Suprapubic skin (tissue), 4 donors: ENCODE measurements around the gene ZNF276. TPM values are rescaled to one million over a fixed set of nuclear protein-coding genes. Genes with fewer than 3 reads are reported as not detected.

ENCODE experiments used
- DNase-seq, 2 donors: peaks; one replicate each; pipeline ENCODE4 v3.0.0-alpha.2; 2019; ENCODE audit warnings: low spot score in 2 of 2
- H3K27ac ChIP-seq: fragments of 200-600 bp; sonication (generic); one replicate; pipeline ENCODE4 v1.5.1; 2019
- H3K27me3 ChIP-seq: fragments of 200-600 bp; sonication (generic); one replicate; pipeline ENCODE4 v1.5.1; 2019
- H3K36me3 ChIP-seq: fragments of 200-600 bp; sonication (generic); one replicate; pipeline ENCODE4 v1.5.1; 2019
- H3K4me1 ChIP-seq: fragments of 200-600 bp; sonication (generic); one replicate; pipeline ENCODE4 v1.5.1; 2019
- H3K4me3 ChIP-seq: fragments of 200-600 bp; sonication (generic); one replicate; pipeline ENCODE4 v1.5.1; 2019; ENCODE audit warnings: mild to moderate bottlenecking
- H3K9me3 ChIP-seq: fragments of 200-600 bp; sonication (generic); one replicate; pipeline ENCODE4 v1.5.1; 2019
- CTCF ChIP-seq, 2 donors: fragments of 200-600 bp in 1 of 2; fragments of 450-650 bp in 1 of 2; sonication (generic) in 1 of 2; IDR thresholded peaks; one replicate each; pipeline ENCODE4 v1.5.1; 2016 to 2019; ENCODE audit warnings: antibody characterized with exemption in 2 of 2, mild to moderate bottlenecking in 1 of 2, moderate library complexity in 1 of 2
- EP300 ChIP-seq: sonication (generic); formaldehyde crosslinking; IDR thresholded peaks from one replicate; pipeline ENCODE4 v1.6.1; 2017; ENCODE audit warnings: antibody characterized with exemption
- POLR2A ChIP-seq, 2 donors: fragments of 450-650 bp; IDR thresholded peaks; one replicate each; pipeline ENCODE4 v1.6.1; 2017; ENCODE audit warnings: antibody characterized with exemption in 2 of 2, mild to moderate bottlenecking in 2 of 2, moderate library complexity in 2 of 2
- POLR2AphosphoS5 ChIP-seq, 3 donors: sonication (generic); formaldehyde crosslinking; IDR thresholded peaks; one replicate each; pipeline ENCODE4 v1.6.1; 2017; ENCODE audit warnings: antibody characterized with exemption in 3 of 3
- WGBS: methylation state at CpG from one replicate; pipeline ENCODE4 v1.1.5; 2018; 5-methylcytosine and 5-hydroxymethylcytosine counted together
- total RNA-seq, 4 donors: library from RNA; depleted of rRNA; stranded (reverse); fragments of >200 nt; gene quantifications; one replicate each; pipeline ENCODE4 v1.1.0, GENCODE V29; 2016

The ZNF276 gene
- total RNA-seq, 4 donors from 2014 or later, result 39.8 to 106 (median 46.0) TPM

- Histone ChIP-seq H3K9me3 (no peaks in the 10 kb centered on the region), H3K4me3 (no peak overlapping the region), H3K36me3 (no peaks in the 10 kb centered on the region), H3K27me3 (no peaks in the 10 kb centered on the region), H3K27ac (no peak overlapping the region), H3K4me1 (peaks cover 20% of the 10 kb centered on the region)
- no peak for TF ChIP-seq POLR2AphosphoS5 (IDR thresholded peaks at IDR 0.05)
- TF ChIP-seq CTCF (IDR thresholded peaks at IDR 0.05), result no peak
- no peak for TF ChIP-seq EP300
- no peak for TF ChIP-seq POLR2A (IDR thresholded peaks at IDR 0.05)
- 71% methylated on average over 17 of the region's 19 CpGs for whole genome bisulfite sequencing
- no peak for DNase-seq
These were observed 12.8 kb upstream of the ZNF276 start for GRCh38 chr16:89708481-89708931.

GRCh38 chr16:89709166-89709565, 12.2 kb upstream of the ZNF276 start:
- no peak for DNase-seq
- no peak overlapping the region for H3K4me3 ChIP-seq
- H3K36me3 ChIP-seq, result no peaks in the 10 kb centered on the region
- H3K4me1 ChIP-seq, result peaks cover 20% of the 10 kb centered on the region
- no peaks in the 10 kb centered on the region for H3K27me3 ChIP-seq
- no peak overlapping the region for H3K27ac ChIP-seq
- H3K9me3 ChIP-seq, result no peaks in the 10 kb centered on the region
- 82% methylated on average over 4 of the region's 10 CpGs for WGBS
- no peak for TF ChIP-seq POLR2A (IDR thresholded peaks at IDR 0.05)
- TF ChIP-seq EP300, result no peak
- TF ChIP-seq CTCF (IDR thresholded peaks at IDR 0.05), result no peak
- TF ChIP-seq POLR2AphosphoS5 (IDR thresholded peaks at IDR 0.05), result no peak

GRCh38 chr16:89709716-89710432, 11.5 kb upstream of the ZNF276 start:
- WGBS, result 86% methylated on average over 19 of the region's 19 CpGs
- Histone ChIP-seq H3K9me3 (no peaks in the 10 kb centered on the region), H3K4me1 (peaks cover 20% of the 10 kb centered on the region), H3K4me3 (no peak overlapping the region), H3K27ac (no peak overlapping the region), H3K36me3 (no peaks in the 10 kb centered on the region), H3K27me3 (no peaks in the 10 kb centered on the region)
- no peak for DNase-seq
- TF ChIP-seq CTCF (IDR thresholded peaks at IDR 0.05) (no peak), POLR2A (IDR thresholded peaks at IDR 0.05) (no peak), EP300 (no peak), POLR2AphosphoS5 (IDR thresholded peaks at IDR 0.05) (no peak)

- no peaks in the 10 kb centered on the region for H3K9me3 ChIP-seq
- peaks cover 20% of the 10 kb centered on the region for H3K4me1 ChIP-seq
- TF ChIP-seq EP300 (no peak), CTCF (IDR thresholded peaks at IDR 0.05) (no peak), POLR2A (IDR thresholded peaks at IDR 0.05) (no peak), POLR2AphosphoS5 (IDR thresholded peaks at IDR 0.05) (no peak)
- no peaks in the 10 kb centered on the region for H3K36me3 ChIP-seq
- H3K4me3 ChIP-seq, result peak overlapping the region; percentile 41
- no peaks in the 10 kb centered on the region for H3K27me3 ChIP-seq
- H3K27ac ChIP-seq, result no peak overlapping the region
- DNase-seq, result no peak
- WGBS, result 87% methylated on average over 45 of the region's 63 CpGs
These were observed 10.4 kb upstream of the ZNF276 start for GRCh38 chr16:89710709-89711564.
